Measurements from ENCODE around the gene ICAM2.

DNA sequence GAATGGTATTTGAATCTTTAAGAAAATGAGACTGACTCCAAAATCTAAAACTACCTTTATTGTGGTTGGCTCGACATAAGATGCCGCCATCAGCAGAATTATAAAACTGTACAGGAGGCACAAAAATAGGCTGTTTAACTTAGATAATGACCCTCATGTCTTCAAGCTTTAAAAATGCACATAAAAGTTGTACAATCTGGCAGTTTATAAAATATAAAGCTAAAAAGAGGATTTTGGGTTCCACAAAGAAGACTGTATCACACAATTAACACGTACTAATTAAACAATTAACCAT lies 18.6 kb upstream of the ICAM2 start:
- TF ChIP-seq SIN3A (IDR thresholded peaks at IDR 0.05; ENCODE audit: borderline replicate concordance, insufficient read depth, low read length) (no peak), POLR2AphosphoS5 (IDR thresholded peaks at IDR 0.05; ENCODE audit: low read depth, low read length) (no peak), TAF1 (IDR thresholded peaks at IDR 0.05; ENCODE audit: borderline replicate concordance, insufficient read depth, low read length) (no peak), FOXP2 (optimal IDR thresholded peaks at IDR 0.05; ENCODE audit: borderline replicate concordance, extremely low read depth, extremely low read length, insufficient read depth) (no peak)
- TF ChIP-seq, protein P1, sequence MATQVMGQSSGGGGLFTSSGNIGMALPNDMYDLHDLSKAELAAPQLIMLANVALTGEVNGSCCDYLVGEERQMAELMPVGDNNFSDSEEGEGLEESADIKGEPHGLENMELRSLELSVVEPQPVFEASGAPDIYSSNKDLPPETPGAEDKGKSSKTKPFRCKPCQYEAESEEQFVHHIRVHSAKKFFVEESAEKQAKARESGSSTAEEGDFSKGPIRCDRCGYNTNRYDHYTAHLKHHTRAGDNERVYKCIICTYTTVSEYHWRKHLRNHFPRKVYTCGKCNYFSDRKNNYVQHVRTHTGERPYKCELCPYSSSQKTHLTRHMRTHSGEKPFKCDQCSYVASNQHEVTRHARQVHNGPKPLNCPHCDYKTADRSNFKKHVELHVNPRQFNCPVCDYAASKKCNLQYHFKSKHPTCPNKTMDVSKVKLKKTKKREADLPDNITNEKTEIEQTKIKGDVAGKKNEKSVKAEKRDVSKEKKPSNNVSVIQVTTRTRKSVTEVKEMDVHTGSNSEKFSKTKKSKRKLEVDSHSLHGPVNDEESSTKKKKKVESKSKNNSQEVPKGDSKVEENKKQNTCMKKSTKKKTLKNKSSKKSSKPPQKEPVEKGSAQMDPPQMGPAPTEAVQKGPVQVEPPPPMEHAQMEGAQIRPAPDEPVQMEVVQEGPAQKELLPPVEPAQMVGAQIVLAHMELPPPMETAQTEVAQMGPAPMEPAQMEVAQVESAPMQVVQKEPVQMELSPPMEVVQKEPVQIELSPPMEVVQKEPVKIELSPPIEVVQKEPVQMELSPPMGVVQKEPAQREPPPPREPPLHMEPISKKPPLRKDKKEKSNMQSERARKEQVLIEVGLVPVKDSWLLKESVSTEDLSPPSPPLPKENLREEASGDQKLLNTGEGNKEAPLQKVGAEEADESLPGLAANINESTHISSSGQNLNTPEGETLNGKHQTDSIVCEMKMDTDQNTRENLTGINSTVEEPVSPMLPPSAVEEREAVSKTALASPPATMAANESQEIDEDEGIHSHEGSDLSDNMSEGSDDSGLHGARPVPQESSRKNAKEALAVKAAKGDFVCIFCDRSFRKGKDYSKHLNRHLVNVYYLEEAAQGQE (IDR thresholded peaks at IDR 0.05; ENCODE audit: insufficient read depth in 1 of 2, low read depth in 2 of 2, low read length in 2 of 2), result no peak
